ENCODE data around the gene TNXB.

Gene TNXB

GRCh38 chr6:32079566-32080290 lies 29.4 kb downstream of the TNXB start:
- no peak overlapping the region for H3K27ac ChIP-seq
- TF ChIP-seq CTCF (conservative IDR thresholded peaks at IDR 0.05) = no peak

GRCh38 chr6:32076321-32076809 lies 32.8 kb downstream of the TNXB start:
- no peak for TF ChIP-seq CTCF (conservative IDR thresholded peaks at IDR 0.05)
- H3K27ac ChIP-seq = no peak overlapping the region

GRCh38 chr6:32075781-32076180 lies 33.4 kb downstream of the TNXB start:
- TF ChIP-seq CTCF (conservative IDR thresholded peaks at IDR 0.05) = no peak
- no peak overlapping the region for H3K27ac ChIP-seq

- H3K27ac ChIP-seq = no peak overlapping the region
- TF ChIP-seq CTCF (conservative IDR thresholded peaks at IDR 0.05) = no peak
These were observed 34.1 kb downstream of the TNXB start for GRCh38 chr6:32074996-32075532.

DNA sequence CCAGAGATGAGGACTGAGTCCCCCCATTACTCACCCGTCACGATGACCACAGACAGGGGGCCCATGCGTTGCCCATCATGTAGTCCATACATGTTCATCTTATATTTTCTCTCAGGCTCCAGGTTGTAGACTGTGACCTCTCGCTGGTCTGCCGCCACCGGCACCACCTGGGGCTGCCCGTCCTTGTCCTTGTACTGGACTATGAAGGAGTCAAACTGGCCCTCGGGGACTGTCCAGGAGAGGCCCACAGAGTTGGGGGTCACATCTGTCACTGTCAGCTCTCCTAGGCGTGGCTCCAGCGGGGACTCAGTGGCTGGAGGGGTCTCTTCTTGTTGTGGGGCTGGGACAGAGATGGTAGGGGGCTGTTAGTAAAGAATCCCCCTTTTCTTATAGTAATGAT lies 35.5 kb downstream of the TNXB start:
- no peak overlapping the region for H3K27ac ChIP-seq
- TF ChIP-seq CTCF (conservative IDR thresholded peaks at IDR 0.05) = no peak

- TF ChIP-seq CTCF (conservative IDR thresholded peaks at IDR 0.05) = no peak
- no peak overlapping the region for H3K27ac ChIP-seq
These were observed 36.0 kb downstream of the TNXB start for GRCh38 chr6:32073101-32073500.

DNA sequence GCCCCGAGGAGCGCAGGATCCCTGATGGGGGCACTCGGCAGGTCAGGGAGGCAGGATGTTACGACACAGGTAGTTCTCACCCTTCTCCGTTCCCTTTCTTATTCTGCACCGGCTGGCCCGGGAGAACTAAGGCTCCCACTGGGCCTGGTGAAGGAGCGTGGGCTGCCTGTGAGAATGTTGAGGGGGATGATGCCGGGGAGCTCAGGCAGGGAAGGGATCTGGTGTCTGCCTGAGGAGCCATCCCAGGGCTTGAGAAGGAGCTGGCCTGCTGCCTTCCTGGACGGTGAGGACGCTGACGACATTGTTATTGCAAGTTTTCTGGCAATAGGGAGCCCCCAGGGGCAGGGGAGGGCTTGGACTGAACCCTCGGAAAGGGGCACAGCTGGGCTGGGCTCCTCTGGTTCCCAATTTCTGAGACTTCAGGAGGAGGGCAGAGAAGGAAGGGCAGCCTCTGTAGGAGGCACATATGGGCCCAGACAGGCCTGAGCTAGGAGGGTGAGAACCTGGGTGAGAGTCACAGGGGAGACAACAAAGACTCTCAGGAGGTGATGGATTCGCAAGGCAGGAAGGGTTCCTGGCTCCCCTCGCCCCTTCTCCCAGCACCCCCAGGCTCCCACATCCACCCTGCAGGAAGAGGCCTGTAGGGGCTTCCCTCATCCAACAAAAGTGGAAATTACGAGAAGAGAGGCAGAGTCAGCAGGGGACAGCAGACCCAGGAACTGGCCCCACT lies 38.2 kb downstream of the TNXB start:
- TF ChIP-seq CTCF (conservative IDR thresholded peaks at IDR 0.05) = no peak
- H3K27ac ChIP-seq = no peak overlapping the region

Data from VCaP (cell line).